Head of caudate nucleus (tissue), 42 donors: Measurements from ENCODE around the gene MDK.

Source experiments
- DNase-seq, 42 donors: peaks; one replicate each; pipeline versions ENCODE4 v3.0.0 to v3.0.0-alpha.2; 2020 to 2021; ENCODE audit warnings: mixed read lengths in 7 of 42
- intact Hi-C: fragments of 100-400 bp; cut with DNase I; formaldehyde crosslinking; loops from one replicate; pipeline ENCODE4 v1.15.0; 2022

MDK gene

DNA sequence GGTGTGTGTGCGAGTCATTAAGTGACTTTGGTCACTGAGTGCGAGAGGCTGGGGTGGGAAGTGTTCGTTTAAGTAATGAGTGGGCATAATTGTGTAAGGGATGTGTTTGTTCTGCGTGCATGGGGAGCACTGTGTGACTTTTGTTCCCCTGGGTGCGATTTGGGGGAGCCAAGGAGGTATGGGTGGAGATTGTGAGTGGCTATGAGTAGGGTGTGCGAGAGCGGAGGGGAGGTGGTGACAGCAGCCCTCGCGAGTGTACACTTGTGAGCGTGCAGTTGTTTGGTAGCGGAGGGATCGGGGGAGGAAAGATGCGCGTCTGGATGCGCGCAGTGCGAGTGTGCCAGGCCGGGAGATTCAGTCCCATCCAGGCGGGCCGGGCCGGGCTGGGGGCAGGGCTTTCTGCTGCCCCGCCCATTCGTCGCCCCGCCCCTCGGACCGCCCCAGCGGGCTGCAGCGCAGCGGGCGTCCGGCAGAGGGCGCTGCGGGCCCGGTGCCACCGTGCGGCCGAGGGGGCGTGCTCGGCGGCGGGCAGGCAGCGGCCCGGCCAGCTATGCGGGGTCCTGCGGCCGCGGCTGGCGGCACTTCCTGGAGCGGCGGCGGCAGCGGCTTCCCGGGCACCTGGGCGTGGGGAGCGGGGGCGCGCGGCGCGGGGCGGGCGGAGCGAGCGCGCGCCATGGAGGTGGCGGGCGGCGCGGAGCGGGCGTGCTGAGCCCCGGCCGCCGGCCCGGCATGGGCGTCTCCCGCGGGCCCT is 34.4 kb upstream of the MDK start, which contains the start of gene DGKZ:
DGKZ (plus strand) TSS at position 578 of the 751 bp plus-strand sequence. CDS start 197 bp downstream, outside the sequence.
- peak; percentile 59 to 96 (median 90) for DNase-seq
- intact Hi-C loops = no loop called here

DNA sequence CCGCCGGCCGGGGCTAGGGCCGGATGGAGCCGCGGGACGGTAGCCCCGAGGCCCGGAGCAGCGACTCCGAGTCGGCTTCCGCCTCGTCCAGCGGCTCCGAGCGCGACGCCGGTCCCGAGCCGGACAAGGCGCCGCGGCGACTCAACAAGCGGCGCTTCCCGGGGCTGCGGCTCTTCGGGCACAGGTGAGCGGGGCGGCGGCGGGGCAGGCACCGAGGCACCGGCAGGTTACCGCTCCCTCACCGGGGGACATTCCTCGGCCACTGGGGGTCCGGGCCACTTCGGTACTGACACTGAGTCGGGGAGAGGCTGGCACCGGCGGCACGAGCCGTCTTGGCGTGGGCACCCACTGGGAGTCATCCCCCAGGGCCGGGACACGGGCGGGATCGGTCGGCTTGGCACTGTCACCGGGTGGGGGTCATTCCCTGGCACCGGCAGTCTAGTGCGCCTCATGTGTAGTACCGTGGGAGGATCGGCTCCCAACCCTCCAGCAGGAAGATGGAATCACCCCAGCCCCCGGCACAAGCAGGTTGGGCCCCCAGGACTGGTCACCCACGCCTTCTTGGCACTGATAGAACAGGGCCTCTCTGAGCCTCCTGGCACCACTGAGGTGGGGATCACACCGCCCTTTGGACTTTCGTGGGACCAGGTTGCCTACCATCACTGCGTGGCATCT is 33.7 kb upstream of the MDK start:
- DNase-seq = peak in 3 of 42 donors; percentile 27 to 40 (median 33)
- intact Hi-C loops = no loop called here

DNA sequence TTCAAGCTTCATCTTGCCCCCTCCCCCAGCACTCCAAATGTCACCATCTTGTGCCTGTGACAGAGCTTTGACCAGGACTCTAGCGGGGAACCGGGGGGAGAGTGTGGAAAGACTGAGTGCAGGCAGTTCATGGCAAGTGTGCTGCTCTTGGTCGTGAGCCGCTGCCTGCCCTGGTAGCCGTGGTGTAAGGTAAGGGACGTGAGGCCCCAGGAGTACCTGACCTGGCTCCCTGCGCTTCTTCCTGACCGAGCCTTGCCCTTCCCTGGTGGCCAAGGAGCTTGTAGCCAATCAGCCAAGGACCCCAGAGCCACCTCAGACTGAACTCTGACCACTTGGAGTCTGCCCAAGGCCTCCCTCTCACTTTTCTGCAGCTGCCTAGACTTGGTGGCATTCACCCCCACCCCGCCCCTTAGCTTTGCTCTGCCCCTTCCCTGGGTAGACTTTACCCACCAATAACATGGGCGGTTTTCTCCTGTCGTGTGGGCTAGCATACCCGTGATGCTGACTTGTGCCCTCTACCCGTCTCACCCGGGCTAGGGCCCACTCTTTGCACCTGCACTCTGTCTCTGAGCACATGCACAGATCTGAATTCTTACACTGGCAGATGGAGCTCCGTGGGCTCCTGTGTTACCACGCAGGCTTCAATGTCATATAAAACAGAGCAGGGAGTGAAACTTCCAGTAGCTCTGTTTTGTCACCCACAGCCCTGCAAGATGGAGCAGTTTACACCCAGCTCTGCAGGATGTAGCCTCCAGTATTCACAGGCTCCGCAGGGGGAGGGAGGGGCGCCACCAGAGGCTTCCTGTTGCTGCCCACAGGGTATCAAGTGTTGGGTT is 32.7 kb upstream of the MDK start:
- peak in 22 of 42 donors; percentile 33 to 86 (median 62) for DNase-seq
- intact Hi-C loops = no loop called here

DNA sequence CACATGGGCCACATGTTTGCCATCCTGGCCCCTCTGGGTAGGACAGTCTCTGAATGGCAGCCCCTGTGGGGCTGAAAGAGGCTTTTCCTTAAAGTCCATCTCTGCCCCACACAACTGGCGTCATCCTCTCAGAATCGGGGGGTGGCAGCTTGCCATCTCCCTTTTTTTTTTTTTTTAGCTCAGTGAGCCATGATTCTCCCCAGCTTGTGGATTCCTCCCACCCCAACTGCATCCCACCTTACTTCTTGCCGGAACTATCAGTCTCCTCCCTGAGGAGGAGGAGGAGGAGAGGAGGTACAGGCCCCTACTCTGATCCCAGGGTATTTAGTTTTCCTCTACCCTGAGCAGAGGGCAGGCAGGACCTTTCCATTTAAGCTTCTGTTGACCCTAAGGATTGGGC is 30.8 kb upstream of the MDK start:
- peak in 9 of 42 donors; percentile 49 to 80 (median 63) for DNase-seq
- intact Hi-C loops = no loop called here

DNA sequence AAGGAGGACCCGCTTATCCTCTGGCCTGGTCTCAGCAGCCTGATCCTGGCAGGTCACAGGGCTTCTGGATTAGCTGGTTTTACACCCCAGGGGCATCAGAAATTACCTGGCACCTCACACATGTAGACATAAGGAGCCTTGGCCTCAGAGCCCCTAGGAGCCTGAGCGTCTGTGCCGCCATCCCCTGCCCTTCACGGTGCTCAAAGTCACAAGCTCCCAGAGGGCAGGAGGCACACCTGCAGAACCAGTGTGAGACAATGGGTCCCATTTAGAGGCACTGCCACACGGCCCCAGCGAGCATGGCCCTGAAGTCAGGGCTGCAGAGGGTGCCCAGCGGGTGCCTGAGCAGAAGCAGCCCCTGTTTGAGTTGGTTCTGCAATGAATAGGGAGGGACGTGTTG is 30.3 kb upstream of the MDK start:
- DNase-seq = no peak
- intact Hi-C loops = no loop called here

DNA sequence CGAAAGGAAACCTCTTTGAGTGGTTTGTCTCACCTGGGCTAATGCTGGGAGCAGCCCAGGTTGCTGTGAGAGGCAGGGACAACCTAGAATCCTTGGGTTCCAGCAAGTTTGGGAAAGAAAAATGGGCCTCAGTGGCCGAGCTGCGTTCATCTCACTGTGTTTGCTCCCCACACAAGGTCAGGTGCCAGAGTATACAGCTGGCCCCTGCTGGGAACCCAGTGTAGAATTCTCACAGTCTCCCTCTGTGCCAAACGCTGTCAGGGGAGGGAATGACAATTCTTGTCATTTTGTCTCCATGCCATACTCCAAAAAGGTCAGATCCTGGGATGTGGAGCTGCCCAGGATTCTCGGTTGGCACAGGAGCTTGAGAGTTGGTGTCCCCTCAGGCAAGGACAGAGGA is 29.9 kb upstream of the MDK start:
- intact Hi-C loops = no loop called here
- DNase-seq = no peak

DNA sequence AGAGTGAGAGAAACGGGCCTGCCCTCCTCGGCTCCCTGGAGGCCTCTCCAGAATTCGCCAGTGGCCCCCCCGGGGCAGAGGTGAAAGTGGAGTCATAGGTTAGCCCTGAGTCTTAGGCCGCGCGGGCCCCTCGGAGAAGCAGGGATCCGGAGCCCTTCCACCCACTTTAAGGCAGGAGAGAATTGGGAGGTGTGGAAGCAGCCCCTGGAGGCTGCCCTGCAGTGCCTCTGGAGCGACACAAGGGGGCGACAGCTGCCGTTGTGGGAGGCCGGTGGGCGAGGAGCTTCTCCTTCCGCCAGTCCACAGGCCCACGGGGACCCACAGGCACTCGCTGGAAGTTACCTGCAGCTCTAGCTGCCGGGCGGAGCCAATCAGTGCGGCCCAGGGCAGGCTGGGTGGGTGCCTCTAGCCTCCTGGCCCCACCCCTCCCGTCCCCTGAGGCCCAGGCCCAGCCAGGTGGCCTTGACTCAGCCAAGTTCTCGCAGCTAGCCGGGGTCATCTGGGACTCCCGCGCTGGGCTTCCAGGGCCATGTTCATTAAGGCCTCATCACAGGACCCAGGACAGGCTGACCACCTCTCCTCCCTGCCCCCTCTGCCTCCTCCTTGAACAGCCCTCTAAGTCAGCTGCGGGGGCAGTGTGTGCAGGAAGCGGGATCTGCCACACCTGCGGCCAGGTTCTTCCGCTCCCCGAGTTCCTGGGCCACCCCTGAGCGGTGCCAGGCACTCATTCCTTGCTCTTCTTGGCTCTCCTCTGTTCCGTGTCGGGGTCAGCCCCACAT is 29.2 kb upstream of the MDK start:
- DNase-seq = peak in 30 of 42 donors; percentile 40 to 86 (median 62)
- intact Hi-C loops = no loop called here

DNA sequence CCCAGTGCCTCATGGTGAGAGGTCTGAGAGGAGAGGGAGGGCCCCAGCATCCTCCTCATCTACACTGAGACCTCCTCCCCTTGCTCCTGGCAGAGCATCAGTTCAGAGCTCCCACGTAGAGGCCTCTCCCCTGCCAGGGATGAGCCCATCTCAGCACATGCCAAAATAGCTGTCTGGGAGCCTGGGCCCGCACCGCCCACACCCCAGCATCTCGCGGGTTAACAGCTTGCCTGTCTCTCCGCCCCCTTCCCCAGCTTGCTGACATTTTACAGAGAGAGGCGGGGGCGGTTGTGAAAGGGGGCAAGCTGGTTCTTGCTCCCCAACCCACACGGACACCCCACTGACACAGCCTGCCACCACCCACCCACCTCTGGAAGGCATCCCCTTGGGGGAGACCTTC is 27.8 kb upstream of the MDK start:
- intact Hi-C loops = no loop called here

DNA sequence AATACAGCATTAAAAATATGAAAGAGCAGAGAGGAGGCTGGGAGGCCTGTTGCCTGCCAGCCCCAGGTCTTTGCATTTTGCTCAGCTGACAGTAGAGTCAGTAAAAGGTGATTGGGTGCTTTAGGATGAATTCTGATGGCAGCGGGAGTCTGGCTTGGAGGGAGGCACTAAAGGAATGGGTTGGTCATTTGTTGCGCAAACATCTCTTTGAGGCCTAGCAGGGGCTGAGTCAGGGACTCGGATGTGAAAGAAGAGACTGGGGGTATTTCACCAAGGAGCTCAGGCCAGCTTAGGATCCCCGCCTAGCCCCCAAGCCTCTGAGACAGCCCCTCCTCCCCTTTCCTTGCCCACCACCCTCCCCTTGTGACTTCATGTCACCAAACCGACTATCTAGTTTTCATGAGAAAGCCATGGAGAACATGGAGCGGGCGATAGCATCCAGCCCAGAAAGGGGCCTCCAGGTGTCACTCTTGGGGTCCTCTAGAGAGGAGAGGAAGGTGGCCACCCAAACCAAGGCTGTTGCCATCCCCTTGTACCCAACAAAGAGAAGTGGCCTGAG is 24.5 kb upstream of the MDK start:
- intact Hi-C loops = no loop called here
- peak in 1 of 42 donors; percentile 49 for DNase-seq

More for the DNA sequence above, 27.8 kb upstream of the MDK start:
- peak in 29 of 42 donors; percentile 47 to 88 (median 66) for DNase-seq

DNA sequence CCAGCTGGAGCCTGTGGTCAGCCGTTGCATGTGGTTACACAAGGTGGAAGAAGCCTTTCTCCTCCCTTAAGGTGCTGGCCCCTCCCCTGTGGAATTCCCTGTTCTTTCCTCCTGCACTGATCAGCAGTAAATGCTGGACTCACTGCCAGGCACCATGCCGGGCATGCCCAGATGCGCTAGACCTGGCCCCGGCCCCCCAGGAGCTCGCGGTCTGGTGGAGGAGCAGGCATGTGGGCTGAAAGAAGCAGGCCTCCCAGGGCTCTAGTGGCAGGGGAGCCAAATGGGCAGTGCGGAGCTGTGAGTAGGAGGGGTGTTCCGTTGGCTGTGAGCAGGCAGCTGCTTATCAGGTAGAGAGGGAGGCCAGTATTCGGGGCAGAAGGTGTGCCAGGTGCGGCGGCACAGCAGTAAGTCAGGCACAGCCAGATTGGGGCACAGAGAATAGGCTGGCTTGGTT is 24.0 kb upstream of the MDK start:
- intact Hi-C loops = no loop called here

DNA sequence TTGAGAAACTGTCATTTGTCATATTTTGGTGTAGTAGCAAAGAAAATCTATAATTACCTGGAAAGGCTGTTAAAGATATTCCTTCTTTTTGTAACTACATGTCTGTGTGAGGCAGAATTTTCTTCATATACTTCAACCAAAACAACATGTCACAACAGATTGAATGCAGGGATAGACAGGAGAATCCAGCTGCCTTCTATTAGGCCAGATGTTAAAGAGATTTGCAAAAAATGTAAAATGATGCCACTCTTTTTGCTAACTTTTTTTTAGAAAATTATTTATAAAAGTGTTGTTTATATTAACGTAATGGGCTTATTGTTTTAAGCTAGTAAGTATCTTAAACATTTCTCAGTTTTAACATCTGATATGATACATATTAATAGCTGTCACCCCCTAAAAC is 21.5 kb upstream of the MDK start:
- intact Hi-C loops = no loop called here
- no peak for DNase-seq

More for the DNA sequence above, 24.0 kb upstream of the MDK start:
- no peak for DNase-seq

DNA sequence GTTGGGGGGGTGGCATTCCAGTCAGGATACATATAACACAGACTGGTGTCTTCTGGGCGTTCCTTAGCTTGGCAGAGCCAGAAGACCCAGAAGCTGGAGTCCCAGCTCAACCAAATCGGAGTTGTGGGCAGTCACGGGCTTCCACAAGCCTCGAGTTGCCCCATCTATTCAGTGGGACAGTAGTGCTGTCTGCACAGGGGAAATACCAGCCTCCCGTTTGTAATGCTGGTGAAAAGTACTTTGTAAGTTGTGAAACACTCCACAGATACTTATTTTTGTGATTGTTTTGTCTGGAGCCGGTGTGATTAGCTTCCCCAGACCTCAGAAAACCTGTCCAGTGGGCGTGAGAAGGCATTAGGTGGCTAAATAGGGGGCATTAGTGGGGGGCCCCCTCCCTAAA is 20.6 kb upstream of the MDK start:
- no peak for DNase-seq
- intact Hi-C loops = no loop called here

DNA sequence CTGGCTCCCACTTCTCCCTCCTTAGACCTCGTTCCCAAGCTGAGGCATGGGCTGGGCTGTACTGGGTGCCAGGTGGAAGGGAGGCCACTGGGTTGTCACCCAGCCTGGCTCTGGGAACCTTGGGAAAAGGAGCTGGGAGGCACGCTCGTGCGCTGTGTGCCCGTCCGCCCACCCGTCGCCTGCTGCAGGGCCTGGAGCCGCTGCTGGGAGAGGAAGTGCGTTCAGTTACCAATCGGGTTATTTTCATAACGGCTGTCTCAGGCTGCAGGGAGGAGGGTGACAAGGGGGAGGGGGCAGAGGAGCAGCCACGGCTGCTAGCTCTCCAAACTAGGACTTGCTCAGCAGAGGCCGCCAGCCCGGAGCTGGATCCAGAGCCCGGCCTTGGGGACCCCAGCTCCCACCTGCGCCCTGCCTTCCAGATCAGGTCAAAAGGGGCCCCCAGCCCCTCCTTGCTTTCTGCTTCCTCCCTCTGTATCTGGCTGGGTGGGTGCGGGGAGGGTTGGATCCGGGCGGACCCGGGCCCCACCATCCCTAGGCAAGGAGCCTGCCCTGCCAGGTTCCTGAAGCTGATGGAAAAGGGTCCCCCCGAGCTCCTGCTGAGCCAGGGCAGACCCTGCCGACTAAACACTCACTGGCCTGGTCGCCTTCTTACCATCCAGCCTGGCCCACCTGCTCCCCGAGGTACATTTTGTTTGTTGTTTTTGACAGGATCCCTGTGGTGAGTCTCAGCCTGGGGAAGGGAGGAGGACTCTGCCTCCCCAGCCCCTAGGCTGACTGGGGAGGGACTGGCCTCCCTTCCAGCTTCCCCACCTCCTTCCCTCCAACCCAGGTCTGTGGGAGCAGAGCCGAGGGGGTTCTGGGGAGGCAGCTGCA is 19.9 kb upstream of the MDK start:
- intact Hi-C loops = no loop called here
- peak in 41 of 42 donors; percentile 40 to 90 (median 76) for DNase-seq

DNA sequence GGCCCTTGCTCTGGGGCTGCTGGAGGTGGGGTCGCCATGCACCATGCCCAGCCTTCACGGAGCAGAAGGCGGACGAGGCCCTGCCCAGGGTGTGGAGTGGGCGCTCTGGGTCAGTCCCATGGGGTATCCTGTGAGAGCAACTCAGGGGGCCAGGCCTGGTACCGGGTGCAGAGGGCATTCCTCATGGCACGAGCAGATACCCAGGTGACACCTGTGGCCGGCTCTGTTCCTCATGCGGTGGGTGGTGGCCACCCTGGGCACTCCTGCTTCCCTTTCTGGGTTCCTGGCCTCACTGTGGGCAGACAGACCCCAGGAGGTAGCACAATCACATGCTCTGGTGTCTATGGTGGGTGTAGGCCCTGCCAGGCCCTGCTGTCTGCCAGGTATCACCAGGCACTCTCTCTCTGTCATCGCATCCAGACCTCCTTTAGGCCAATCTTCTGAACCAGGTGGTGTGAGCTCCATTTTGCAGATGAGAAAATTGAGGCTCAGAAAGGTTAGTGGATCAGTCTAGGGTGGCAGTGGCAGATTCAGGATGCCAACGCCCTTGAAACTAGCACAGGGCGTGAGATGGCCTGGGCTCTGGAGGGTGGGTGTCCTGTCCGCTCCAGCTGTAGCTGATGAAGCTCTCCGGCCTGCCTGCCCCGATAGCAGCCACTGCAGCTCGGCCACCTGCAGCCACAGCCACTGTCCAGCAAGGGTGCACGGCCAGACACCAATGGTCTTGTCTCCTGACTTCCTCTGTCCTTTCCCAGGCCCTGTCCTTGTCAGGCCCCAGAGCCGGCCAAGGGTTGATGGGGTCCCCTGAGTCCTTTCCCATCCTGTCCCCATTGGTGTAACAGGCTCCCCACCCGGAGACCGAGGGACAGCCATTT is 19.1 kb upstream of the MDK start:
- intact Hi-C loops = no loop called here
- DNase-seq = no peak

DNA sequence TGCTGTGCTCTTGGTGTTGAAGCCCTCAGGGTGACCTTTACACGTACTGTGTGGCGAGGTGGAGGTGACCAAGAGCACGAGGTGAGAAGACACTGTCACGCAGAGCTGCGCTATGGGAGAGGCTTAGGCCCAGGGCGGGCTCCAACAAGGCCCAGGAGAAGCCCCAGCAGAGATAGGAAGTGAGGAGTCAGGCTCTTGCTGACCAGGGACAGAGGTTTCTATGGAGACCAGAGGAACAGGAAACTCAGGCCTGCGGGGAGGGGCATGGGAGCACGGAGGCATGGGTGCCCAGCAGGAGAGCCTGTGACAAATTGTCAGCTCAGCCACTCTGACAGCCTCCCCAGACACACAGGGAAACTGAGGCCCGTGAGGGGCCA is 18.4 kb upstream of the MDK start:
- DNase-seq = peak in 28 of 42 donors; percentile 40 to 82 (median 62)

DNA sequence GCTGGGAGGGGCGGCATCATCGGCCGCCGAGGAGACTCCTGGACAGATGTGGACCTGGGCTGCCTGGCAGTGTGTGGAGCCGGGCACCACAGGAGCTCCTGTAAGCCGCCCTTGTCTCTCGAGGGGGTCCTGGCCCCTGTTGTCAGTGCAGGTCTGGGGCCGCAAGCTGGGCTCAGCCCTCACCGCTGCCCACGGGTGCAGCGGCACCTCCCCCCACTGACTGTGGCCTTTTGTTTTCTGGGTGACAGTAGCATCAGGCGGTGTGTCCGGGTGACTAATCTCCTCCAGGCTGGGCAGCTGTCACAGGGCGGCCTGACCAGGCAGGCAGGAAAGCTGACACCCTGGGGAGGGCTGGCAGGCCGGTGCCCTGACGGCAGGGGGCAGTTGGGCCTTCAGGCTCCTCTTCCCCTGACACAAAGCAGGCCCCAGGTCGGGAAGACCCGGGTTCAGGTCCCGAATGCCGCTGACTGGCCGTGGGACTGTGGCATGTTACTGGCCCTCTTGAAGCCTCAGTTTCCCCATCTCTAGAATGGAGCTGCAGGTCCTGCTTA is 17.9 kb upstream of the MDK start:
- DNase-seq = peak in 39 of 42 donors; percentile 56 to 94 (median 79)

More for the DNA sequence above, 18.4 kb upstream of the MDK start:
- intact Hi-C loops = no loop called here

More for the DNA sequence above, 17.9 kb upstream of the MDK start:
- intact Hi-C loops = no loop called here
